Endodermal cell (in vitro differentiated cells): ENCODE data around the gene ARHGAP6. TPM values are rescaled to one million over a fixed set of nuclear protein-coding genes. Genes with fewer than 3 reads are reported as not detected.

Experiments used
- DNase-seq: peaks from one replicate; pipeline ENCODE4 v3.0.0-alpha.2; 2017
- H3K27ac ChIP-seq: 2 replicates; pipeline ENCODE4 v1.5.1; 2013; ENCODE audit warnings: mild to moderate bottlenecking, low read depth, low read length, moderate library complexity
- H3K27me3 ChIP-seq: 2 replicates; pipeline ENCODE4 v1.6.1; 2013; ENCODE audit warnings: mild to moderate bottlenecking, low read length, moderate library complexity; ENCODE audit not compliant: insufficient read depth, control insufficient read depth, poor library complexity, severe bottlenecking
- H3K36me3 ChIP-seq: 2 replicates; pipeline ENCODE4 v1.7.0; 2013; ENCODE audit warnings: mild to moderate bottlenecking, low read length, moderate library complexity; ENCODE audit not compliant: control insufficient read depth, insufficient read depth
- H3K4me1 ChIP-seq: one replicate; pipeline ENCODE4 v1.7.0; 2013; ENCODE audit warnings: low read length; ENCODE audit not compliant: control insufficient read depth, insufficient read depth
- H3K4me3 ChIP-seq: 2 replicates; pipeline ENCODE4 v1.5.1; 2013; ENCODE audit warnings: mild to moderate bottlenecking, low read length, moderate library complexity
- H3K9ac ChIP-seq: 2 replicates; pipeline ENCODE4 v1.6.1; 2013; ENCODE audit warnings: mild to moderate bottlenecking, low read length, moderate library complexity; ENCODE audit not compliant: poor library complexity, severe bottlenecking; ENCODE audit errors: extremely low read depth
- H3K9me3 ChIP-seq: 2 replicates; pipeline ENCODE4 v1.6.1; 2013; ENCODE audit warnings: mild to moderate bottlenecking, low read length, moderate library complexity; ENCODE audit not compliant: control insufficient read depth
- H3K27ac Mint-ChIP-seq: 2 replicates; pipeline ENCODE4 v1.8.0; 2020; ENCODE audit warnings: mixed read lengths
- H3K27me3 Mint-ChIP-seq: 2 replicates; pipeline ENCODE4 v1.8.0; 2021; ENCODE audit warnings: mild to moderate bottlenecking, mixed read lengths; ENCODE audit not compliant: insufficient read depth
- H3K36me3 Mint-ChIP-seq: 2 replicates; pipeline ENCODE4 v1.8.0; 2020; ENCODE audit warnings: low read depth, mixed read lengths
- H3K4me1 Mint-ChIP-seq: 2 replicates; pipeline ENCODE4 v1.8.0; 2020; ENCODE audit warnings: mixed read lengths
- H3K4me3 Mint-ChIP-seq: 2 replicates; pipeline ENCODE4 v1.8.0; 2020; ENCODE audit warnings: mild to moderate bottlenecking, moderate library complexity, mixed read lengths
- H3K9me3 Mint-ChIP-seq: 2 replicates; pipeline ENCODE4 v1.8.0; 2020; ENCODE audit warnings: mild to moderate bottlenecking, mixed read lengths
- WGBS, 2 experiments: methylation state at CpG; one replicate each; pipeline versions ENCODE4 v1.1.5 to v1.1.7; 2013; ENCODE audit warnings: missing lambda C conversion rate in 2 of 2, mixed read lengths in 1 of 2; ENCODE audit not compliant: insufficient coverage in 1 of 2, insufficient read length in 1 of 2; 5-methylcytosine and 5-hydroxymethylcytosine counted together
- total RNA-seq, 2 donors: library from RNA; stranded (reverse); fragmentation: NEBNext Ultra II Directional in 1 of 2; extraction: Animal tissue kit (Norgen Biotek cat#: 25700) in 1 of 2; gene quantifications; 2 replicates in 1 of 2; 3 replicates in 1 of 2; pipeline ENCODE4 v1.2.1, GENCODE V29; 2021
- TF ChIP-seq, protein P1 (sequence below): fragments of 200-600 bp; sonication (generic); conservative IDR thresholded peaks from 2 replicates; pipeline ENCODE4 v1.5.0; 2021; ENCODE audit warnings: antibody characterized with exemption, mild to moderate bottlenecking

Gene ARHGAP6
- total RNA-seq, 2 donors from 2014 or later = 0.48 to 0.73 TPM

DNA sequence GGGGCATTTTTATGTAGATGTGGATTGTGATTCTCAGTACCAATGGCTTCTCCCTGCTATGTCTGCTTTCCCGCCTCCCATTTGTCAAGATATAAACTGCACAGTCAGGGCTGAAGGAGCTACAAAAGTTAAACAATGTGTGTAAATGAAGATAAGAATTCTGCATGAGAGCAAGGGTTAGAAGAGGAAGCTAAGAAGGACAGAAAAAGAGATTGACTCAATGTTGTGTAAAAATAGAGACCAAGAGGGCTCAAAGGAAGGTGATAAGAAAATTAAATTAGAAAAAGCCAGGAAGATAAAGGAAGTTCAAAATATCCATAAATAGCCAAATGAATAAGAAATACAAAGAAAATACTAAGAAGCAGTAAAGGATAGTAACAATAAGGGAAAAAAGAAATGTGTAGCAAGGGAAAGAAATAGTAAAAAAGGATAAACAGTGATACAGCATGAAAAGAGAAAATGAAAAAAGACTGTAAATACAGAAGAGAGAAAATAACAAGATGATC is 290.1 kb downstream of the ARHGAP6 start:
- H3K9me3 ChIP-seq = no peaks in the 10 kb centered on the region
- no peaks in the 10 kb centered on the region for H3K36me3 ChIP-seq
- no peak overlapping the region for H3K4me3 Mint-ChIP-seq
- DNase-seq = no peak
- H3K27me3 ChIP-seq = no peaks in the 10 kb centered on the region
- TF ChIP-seq, protein P1, sequence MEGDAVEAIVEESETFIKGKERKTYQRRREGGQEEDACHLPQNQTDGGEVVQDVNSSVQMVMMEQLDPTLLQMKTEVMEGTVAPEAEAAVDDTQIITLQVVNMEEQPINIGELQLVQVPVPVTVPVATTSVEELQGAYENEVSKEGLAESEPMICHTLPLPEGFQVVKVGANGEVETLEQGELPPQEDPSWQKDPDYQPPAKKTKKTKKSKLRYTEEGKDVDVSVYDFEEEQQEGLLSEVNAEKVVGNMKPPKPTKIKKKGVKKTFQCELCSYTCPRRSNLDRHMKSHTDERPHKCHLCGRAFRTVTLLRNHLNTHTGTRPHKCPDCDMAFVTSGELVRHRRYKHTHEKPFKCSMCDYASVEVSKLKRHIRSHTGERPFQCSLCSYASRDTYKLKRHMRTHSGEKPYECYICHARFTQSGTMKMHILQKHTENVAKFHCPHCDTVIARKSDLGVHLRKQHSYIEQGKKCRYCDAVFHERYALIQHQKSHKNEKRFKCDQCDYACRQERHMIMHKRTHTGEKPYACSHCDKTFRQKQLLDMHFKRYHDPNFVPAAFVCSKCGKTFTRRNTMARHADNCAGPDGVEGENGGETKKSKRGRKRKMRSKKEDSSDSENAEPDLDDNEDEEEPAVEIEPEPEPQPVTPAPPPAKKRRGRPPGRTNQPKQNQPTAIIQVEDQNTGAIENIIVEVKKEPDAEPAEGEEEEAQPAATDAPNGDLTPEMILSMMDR = no peak
- H3K4me1 Mint-ChIP-seq = peaks cover 9% of the 10 kb centered on the region
- no peak overlapping the region for H3K9ac ChIP-seq
- H3K36me3 Mint-ChIP-seq = no peaks in the 10 kb centered on the region
- H3K27me3 Mint-ChIP-seq = peaks cover 5% of the 10 kb centered on the region
- H3K27ac Mint-ChIP-seq = no peak overlapping the region
- no peaks in the 10 kb centered on the region for H3K4me1 ChIP-seq
- H3K4me3 ChIP-seq = no peak overlapping the region
- 100% methylated on average over 1 of the region's 1 CpG; no CpG with 5 or more reads in 1 of the 2 experiments for whole genome bisulfite sequencing, 2 experiments
- H3K9me3 Mint-ChIP-seq = peaks cover 35% of the 10 kb centered on the region
- H3K27ac ChIP-seq = no peak overlapping the region

DNA sequence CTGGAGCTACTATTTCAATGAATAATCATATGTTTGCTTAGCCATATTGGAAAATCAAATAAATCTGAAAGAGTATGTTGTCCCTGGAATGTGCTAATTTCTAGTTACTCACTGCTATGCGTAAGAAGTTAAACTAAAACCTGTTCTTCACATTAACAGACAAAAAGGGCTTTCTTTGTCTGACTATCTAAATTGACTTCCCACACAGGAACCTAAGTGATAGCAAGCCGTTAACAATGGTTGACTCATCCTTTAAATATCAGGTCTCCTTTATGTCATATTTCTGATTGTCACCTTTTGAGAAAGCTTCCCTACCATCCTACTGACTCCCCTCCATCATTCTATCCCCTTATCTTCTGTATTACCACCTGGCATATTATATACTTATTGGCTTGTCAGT is 291.1 kb downstream of the ARHGAP6 start:
- H3K9me3 ChIP-seq = no peaks in the 10 kb centered on the region
- Mint-ChIP-seq H3K27me3 (peaks cover 5% of the 10 kb centered on the region), H3K36me3 (no peaks in the 10 kb centered on the region), H3K4me3 (no peak overlapping the region), H3K27ac (no peak overlapping the region), H3K9me3 (peaks cover 39% of the 10 kb centered on the region), H3K4me1 (peaks cover 9% of the 10 kb centered on the region)
- H3K4me3 ChIP-seq = no peak overlapping the region
- DNase-seq = no peak
- H3K27ac ChIP-seq = no peak overlapping the region
- no peaks in the 10 kb centered on the region for H3K27me3 ChIP-seq
- no peak overlapping the region for H3K9ac ChIP-seq
- no peaks in the 10 kb centered on the region for H3K4me1 ChIP-seq
- H3K36me3 ChIP-seq = no peaks in the 10 kb centered on the region
- WGBS, 2 experiments = 56 to 80% methylated on average over 1 to 2 of the region's 2 CpGs
- TF ChIP-seq, protein P1 = no peak

DNA sequence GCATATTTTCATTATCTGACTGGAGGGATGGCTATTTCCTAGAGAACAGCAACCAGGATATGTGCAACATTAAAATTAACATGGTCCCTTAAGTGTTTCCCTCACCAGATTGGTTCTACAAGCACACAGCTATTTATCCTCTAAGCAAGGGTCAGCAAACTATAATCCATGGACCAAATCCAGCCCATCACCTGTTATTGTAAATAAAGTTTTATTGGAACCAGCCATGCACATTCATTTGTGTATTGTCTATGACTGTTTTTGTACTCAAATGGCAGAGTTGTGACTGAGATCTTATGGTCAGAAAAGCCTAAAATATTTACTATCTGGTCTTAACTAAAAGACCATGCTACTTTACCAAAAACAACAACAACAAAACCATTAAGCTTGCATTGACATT is 294.6 kb downstream of the ARHGAP6 start:
- Mint-ChIP-seq H3K27me3 (no peaks in the 10 kb centered on the region), H3K36me3 (no peaks in the 10 kb centered on the region)
- no peak for DNase-seq

More for the DNA sequence above, 294.6 kb downstream of the ARHGAP6 start:
- no peak overlapping the region for H3K27ac Mint-ChIP-seq
- Histone ChIP-seq H3K9ac (no peak overlapping the region), H3K9me3 (no peaks in the 10 kb centered on the region), H3K4me3 (no peak overlapping the region), H3K36me3 (no peaks in the 10 kb centered on the region), H3K27me3 (no peaks in the 10 kb centered on the region), H3K27ac (no peak overlapping the region), H3K4me1 (no peaks in the 10 kb centered on the region)
- H3K4me1 Mint-ChIP-seq = peaks cover 9% of the 10 kb centered on the region
- H3K9me3 Mint-ChIP-seq = peaks cover 35% of the 10 kb centered on the region
- TF ChIP-seq, protein P1 = no peak
- H3K4me3 Mint-ChIP-seq = no peak overlapping the region
